SK-N-MC (cell line): Measurements from ENCODE around the gene DPP10.

Experiments used
- DNase-seq: peaks from one replicate; pipeline ENCODE4 v3.0.0-alpha.2; 2011; ENCODE audit warnings: low read depth, low spot score
- H3K27ac ChIP-seq: fragments of 200-600 bp; sonication (generic); 2 replicates; pipeline ENCODE4 v1.5.1; 2016; ENCODE audit warnings: mixed run types
- H3K36me3 ChIP-seq: fragments of 200-600 bp; sonication (generic); 2 replicates; pipeline ENCODE4 v1.6.1; 2017; ENCODE audit warnings: antibody characterized with exemption, low read length, mixed read lengths; ENCODE audit not compliant: insufficient read depth
- H3K4me3 ChIP-seq: fragments of 200-600 bp; sonication (generic); 2 replicates; pipeline ENCODE4 v1.5.1; 2016
- H3K9ac ChIP-seq: fragments of 200-600 bp; sonication (generic); 2 replicates; pipeline ENCODE4 v1.8.0; 2017; ENCODE audit warnings: mixed run types, mixed read lengths; ENCODE audit not compliant: insufficient read length
- H3K9me3 ChIP-seq: fragments of 200-600 bp; sonication (generic); 2 replicates; pipeline ENCODE4 v1.6.1; 2017; ENCODE audit warnings: low read depth, mild to moderate bottlenecking, antibody characterized with exemption, low read length, moderate library complexity, mixed read lengths
- EZH2 ChIP-seq: fragments of 200-600 bp; sonication (generic); IDR thresholded peaks from one replicate; pipeline ENCODE4 v1.6.1; 2017; ENCODE audit warnings: antibody characterized with exemption
- FOXP2 ChIP-seq: optimal IDR thresholded peaks from 2 replicates; pipeline ENCODE3; 2011; ENCODE audit warnings: mild to moderate bottlenecking, moderate library complexity; ENCODE audit not compliant: insufficient read depth; ENCODE audit errors: extremely low read length, control extremely low read depth
- POLR2AphosphoS5 ChIP-seq: IDR thresholded peaks from 2 replicates; pipeline ENCODE4 v1.6.1; 2012; ENCODE audit warnings: mild to moderate bottlenecking, low read depth, low read length, borderline replicate concordance

DPP10 gene

GRCh38 chr2:114800371-114800770, 357.9 kb downstream of the DPP10 start:
- DNase-seq, result no peak
- no peak overlapping the region for H3K4me3 ChIP-seq
- no peaks in the 10 kb centered on the region for H3K9me3 ChIP-seq
- H3K9ac ChIP-seq, result no peak overlapping the region
- no peak overlapping the region for H3K27ac ChIP-seq
- no peaks in the 10 kb centered on the region for H3K36me3 ChIP-seq
- TF ChIP-seq POLR2AphosphoS5 (no peak), FOXP2 (no peak), EZH2 (no peak)

DNA sequence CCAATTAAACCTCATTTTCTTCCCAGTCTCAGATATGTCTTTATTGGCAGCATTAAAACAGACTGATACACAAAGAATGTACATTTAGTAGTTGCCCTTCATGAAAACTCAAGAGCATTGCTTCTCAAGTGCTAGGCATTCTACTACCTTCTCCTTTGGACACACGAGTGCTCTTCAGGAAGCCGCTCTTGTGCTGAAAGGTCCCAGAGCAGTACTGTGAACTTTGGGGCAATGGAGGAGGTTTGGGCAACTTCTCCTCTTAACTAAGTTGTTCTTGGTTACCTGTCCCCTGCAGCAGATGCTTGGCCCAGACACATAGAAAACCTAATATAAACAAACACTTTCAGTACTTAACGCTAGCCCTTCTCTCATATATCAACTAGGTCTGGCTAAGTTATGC, 362.8 kb downstream of the DPP10 start:
- Histone ChIP-seq H3K4me3 (no peak overlapping the region), H3K9me3 (no peaks in the 10 kb centered on the region)
- no peak for TF ChIP-seq EZH2
- no peak for TF ChIP-seq FOXP2
- no peak for TF ChIP-seq POLR2AphosphoS5

DNA sequence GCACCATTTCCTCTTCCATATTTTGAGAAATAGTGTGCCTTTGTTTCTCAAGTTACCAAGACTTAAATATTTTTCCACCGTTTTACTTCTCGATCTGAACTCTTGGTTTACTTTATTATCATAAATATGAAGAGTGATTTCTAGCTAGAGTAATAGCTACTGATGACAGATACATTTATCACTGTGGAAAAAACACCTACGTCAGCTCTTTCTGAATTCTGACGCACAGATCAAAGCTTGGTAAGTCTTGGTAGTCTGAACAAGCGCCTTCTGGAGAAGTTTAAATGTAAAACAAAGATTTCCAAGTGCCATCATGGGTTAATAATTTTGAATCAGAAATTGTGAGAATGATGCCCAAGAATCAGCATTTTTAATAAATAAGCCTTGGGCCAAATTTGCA, 367.7 kb downstream of the DPP10 start:
- H3K27ac ChIP-seq, result no peak overlapping the region
- no peaks in the 10 kb centered on the region for H3K9me3 ChIP-seq
- no peak overlapping the region for H3K4me3 ChIP-seq
- H3K9ac ChIP-seq, result no peak overlapping the region
- TF ChIP-seq FOXP2 (no peak), POLR2AphosphoS5 (no peak), EZH2 (no peak)
- no peaks in the 10 kb centered on the region for H3K36me3 ChIP-seq
- no peak for DNase-seq

More for the DNA sequence above, 362.8 kb downstream of the DPP10 start:
- H3K9ac ChIP-seq, result no peak overlapping the region
- no peaks in the 10 kb centered on the region for H3K36me3 ChIP-seq
- no peak for DNase-seq
- no peak overlapping the region for H3K27ac ChIP-seq

- TF ChIP-seq EZH2 (no peak), FOXP2 (no peak), POLR2AphosphoS5 (no peak)
- DNase-seq, result no peak
- Histone ChIP-seq H3K9ac (no peak overlapping the region), H3K9me3 (no peaks in the 10 kb centered on the region), H3K36me3 (no peaks in the 10 kb centered on the region), H3K4me3 (no peak overlapping the region), H3K27ac (no peak overlapping the region)
Observed at GRCh38 chr2:114812261-114812660, 369.8 kb downstream of the DPP10 start.

DNA sequence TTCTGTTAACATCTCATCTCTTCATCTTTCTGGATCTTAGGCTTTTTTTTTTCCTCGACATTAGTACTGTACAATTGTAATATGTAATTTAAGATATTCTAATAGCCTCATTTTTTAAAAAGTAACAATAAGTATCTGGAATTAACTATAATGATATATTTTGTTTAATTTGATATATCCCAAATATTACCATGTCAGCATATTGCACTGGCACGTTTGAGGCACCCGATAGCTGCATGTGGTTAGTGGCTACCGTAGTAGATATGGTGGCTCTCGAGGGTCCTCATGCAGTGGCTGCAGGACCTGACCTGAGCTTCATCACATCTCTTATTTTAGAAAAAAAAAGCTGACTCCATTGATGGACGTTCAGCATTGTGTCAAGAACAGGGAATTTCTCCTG, 371.9 kb downstream of the DPP10 start:
- Histone ChIP-seq H3K27ac (no peak overlapping the region), H3K36me3 (no peaks in the 10 kb centered on the region), H3K9ac (no peak overlapping the region), H3K4me3 (no peak overlapping the region), H3K9me3 (no peaks in the 10 kb centered on the region)
- TF ChIP-seq FOXP2 (no peak), POLR2AphosphoS5 (no peak), EZH2 (no peak)
- no peak for DNase-seq

- Histone ChIP-seq H3K4me3 (no peak overlapping the region), H3K9ac (no peak overlapping the region), H3K9me3 (no peaks in the 10 kb centered on the region), H3K36me3 (no peaks in the 10 kb centered on the region), H3K27ac (no peak overlapping the region)
- TF ChIP-seq EZH2 (no peak), POLR2AphosphoS5 (no peak), FOXP2 (no peak)
- DNase-seq, result no peak
Observed at GRCh38 chr2:114821055-114821454, 378.6 kb downstream of the DPP10 start.

- H3K36me3 ChIP-seq, result no peaks in the 10 kb centered on the region
- H3K27ac ChIP-seq, result no peak overlapping the region
- H3K4me3 ChIP-seq, result no peak overlapping the region
- no peak for DNase-seq
- H3K9me3 ChIP-seq, result no peaks in the 10 kb centered on the region
- H3K9ac ChIP-seq, result no peak overlapping the region
- no peak for TF ChIP-seq POLR2AphosphoS5
- no peak for TF ChIP-seq FOXP2
- no peak for TF ChIP-seq EZH2
Observed at GRCh38 chr2:114843963-114844362, 401.5 kb downstream of the DPP10 start.

DNA sequence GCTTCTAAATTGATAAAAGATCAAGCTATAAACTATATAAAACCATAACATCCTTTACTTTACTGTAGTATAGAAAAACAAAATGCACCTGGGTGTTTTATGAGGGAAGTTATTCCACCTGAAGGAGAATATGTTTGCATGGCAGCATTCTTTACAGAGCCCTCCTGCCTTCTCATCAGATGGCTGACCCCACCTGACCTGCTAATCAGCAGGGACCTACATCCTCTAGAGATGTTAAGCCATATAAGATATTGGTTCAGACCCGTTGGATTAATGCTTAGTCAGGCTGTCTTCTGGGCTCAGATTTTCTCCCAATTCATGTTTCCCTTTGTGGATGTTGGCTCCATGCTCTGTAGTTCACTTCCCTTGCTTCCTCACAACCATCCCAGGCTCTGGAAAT, 414.8 kb downstream of the DPP10 start:
- no peak overlapping the region for H3K9ac ChIP-seq
- H3K9me3 ChIP-seq, result no peaks in the 10 kb centered on the region
- H3K36me3 ChIP-seq, result no peaks in the 10 kb centered on the region
- H3K27ac ChIP-seq, result no peak overlapping the region
- no peak overlapping the region for H3K4me3 ChIP-seq
- TF ChIP-seq FOXP2 (no peak), POLR2AphosphoS5 (no peak), EZH2 (no peak)
- DNase-seq, result no peak
